GM21576 (cell line): ENCODE measurements around the gene ATF4.
A peak's percentile ranks its signal among the peaks of the same experiment; 100 is the strongest.

Source experiments
- ATAC-seq: cut with Tn5 transposase; IDR thresholded peaks from one replicate; pipeline ENCODE4 v1.9.1; 2021; ENCODE audit warnings: mild to moderate bottlenecking, moderate library complexity; ENCODE audit not compliant: unreplicated experiment

The ATF4 gene

GRCh38 chr22:39528080-39528661 is 7.8 kb downstream of the ATF4 start:
- ATAC-seq: no peak

- no peak for ATAC-seq
Measured at GRCh38 chr22:39528681-39529486, 8.5 kb downstream of the ATF4 start.

GRCh38 chr22:39529487-39529851 is 9.1 kb downstream of the ATF4 start:
- ATAC-seq: no peak

GRCh38 chr22:39530116-39530515 is 9.8 kb downstream of the ATF4 start:
- no peak for ATAC-seq

GRCh38 chr22:39530692-39531331 is 10.4 kb downstream of the ATF4 start:
- ATAC-seq: no peak

GRCh38 chr22:39532215-39533073 is 12.1 kb downstream of the ATF4 start, which contains the start of gene RPS19BP1:
Gene RPS19BP1, minus strand, starts transcription at chr22:39532748. Its CDS starts 10 bp downstream, at chr22:39532738.
- ATAC-seq: peak; percentile 59

- ATAC-seq: no peak
Measured at GRCh38 chr22:39534092-39534506, 13.7 kb downstream of the ATF4 start.

- ATAC-seq: no peak
Measured at GRCh38 chr22:39534591-39535356, 14.4 kb downstream of the ATF4 start.

- ATAC-seq: no peak
Measured at GRCh38 chr22:39535357-39535725, 15.0 kb downstream of the ATF4 start.

- ATAC-seq: no peak
Measured at GRCh38 chr22:39535831-39536449, 15.6 kb downstream of the ATF4 start.

GRCh38 chr22:39536711-39537110 is 16.3 kb downstream of the ATF4 start:
- no peak for ATAC-seq

- ATAC-seq: no peak
Measured at GRCh38 chr22:39537975-39538374, 17.6 kb downstream of the ATF4 start.

GRCh38 chr22:39543095-39543494 is 22.7 kb downstream of the ATF4 start:
- no peak for ATAC-seq

GRCh38 chr22:39545386-39546365 is 25.3 kb downstream of the ATF4 start:
- ATAC-seq: no peak

- ATAC-seq: no peak
Measured at GRCh38 chr22:39546889-39547586, 26.7 kb downstream of the ATF4 start.

- ATAC-seq: no peak
Measured at GRCh38 chr22:39547587-39547947, 27.2 kb downstream of the ATF4 start.

GRCh38 chr22:39553429-39553828 is 33.1 kb downstream of the ATF4 start:
- no peak for ATAC-seq

- ATAC-seq: no peak
Measured at GRCh38 chr22:39554151-39554550, 33.8 kb downstream of the ATF4 start.
